SK-N-SH (cell line): Measurements from ENCODE around the gene ETV6. TPM values are rescaled to one million over a fixed set of nuclear protein-coding genes. Genes with fewer than 3 reads are reported as not detected.

Source experiments
- CTCF ChIA-PET: fragments of 300-600, 350-600 bp; formaldehyde crosslinking; extraction: SDS; loops from one replicate; lab custom pipeline; 2021; lab: Yijun Ruan, JAX
- POLR2A ChIA-PET: fragments of 350-600 bp; sonication (Branson Sonifier 250); formaldehyde crosslinking; extraction: SDS; loops from one replicate; lab custom pipeline; 2020; ENCODE audit warnings: antibody characterized with exemption, inconsistent platforms; lab: Yijun Ruan, JAX
- DNase-seq: peaks from one replicate; pipeline ENCODE4 v3.0.0; 2012
- H2AFZ ChIP-seq: fragments of 200-600 bp; sonication (generic); 2 replicates; pipeline ENCODE4 v1.8.1; 2016; ENCODE audit warnings: antibody characterized with exemption, mild to moderate bottlenecking, low read depth
- H3F3A ChIP-seq: fragments of 200-600 bp; sonication (generic); replicated peaks from 2 replicates; pipeline ENCODE3; 2016; ENCODE audit warnings: antibody characterized with exemption, mild to moderate bottlenecking; ENCODE audit not compliant: insufficient read depth
- H3K27ac ChIP-seq, 2 experiments: fragments of 200-500 bp in 1 of 2; fragments of 200-600 bp in 1 of 2; sonication (Bioruptor generic) in 1 of 2; sonication (generic), shearing (Covaris generic) in 1 of 2; 2 replicates each; pipeline versions ENCODE4 v1.5.1 to v1.6.1; 2014 to 2016; ENCODE audit warnings: low read depth in 2 of 2, inconsistent platforms in 1 of 2, low read length in 1 of 2, mild to moderate bottlenecking in 1 of 2, mixed read lengths in 1 of 2
- H3K27me3 ChIP-seq: fragments of 200-600 bp; sonication (generic), shearing (Covaris generic); 2 replicates; pipeline ENCODE4 v1.6.1; 2016; ENCODE audit warnings: mixed run types; ENCODE audit not compliant: insufficient read depth
- H3K36me3 ChIP-seq, 2 experiments: fragments of 200-500 bp in 1 of 2; fragments of 200-600 bp in 1 of 2; sonication (Bioruptor generic) in 1 of 2; sonication (generic) in 1 of 2; replicated peaks in 1 of 2; 2 replicates each; pipeline versions ENCODE3 to v1.5.1; 2014 to 2016; ENCODE audit warnings: low read length in 1 of 2, mild to moderate bottlenecking in 1 of 2; ENCODE audit not compliant: insufficient read depth in 2 of 2, control insufficient read depth in 1 of 2
- H3K4me1 ChIP-seq, 2 experiments: fragments of 200-500 bp in 1 of 2; fragments of 200-600 bp in 1 of 2; sonication (Bioruptor generic) in 1 of 2; sonication (generic), shearing (Covaris generic) in 1 of 2; 2 replicates each; pipeline versions ENCODE4 v1.5.1 to v1.6.1; 2014 to 2016; ENCODE audit warnings: low read depth in 1 of 2, low read length in 1 of 2, mixed run types in 1 of 2; ENCODE audit not compliant: insufficient read depth in 2 of 2, control insufficient read depth in 1 of 2
- H3K4me2 ChIP-seq: fragments of 200-600 bp; sonication (generic), shearing (Covaris generic); 2 replicates; pipeline ENCODE4 v1.6.1; 2017; ENCODE audit warnings: mixed run types
- H3K4me3 ChIP-seq, 2 experiments: fragments of 200-500 bp in 1 of 2; fragments of 200-600 bp in 1 of 2; sonication (Bioruptor generic) in 1 of 2; sonication (generic), shearing (Covaris generic) in 1 of 2; 2 replicates each; pipeline versions ENCODE4 v1.5.1 to v1.8.1; 2014 to 2016; ENCODE audit warnings: low read depth in 2 of 2, inconsistent platforms in 1 of 2, low read length in 1 of 2, mild to moderate bottlenecking in 1 of 2, mixed read lengths in 1 of 2, moderate library complexity in 1 of 2
- H3K79me2 ChIP-seq: fragments of 200-600 bp; sonication (generic); 2 replicates; pipeline ENCODE4 v1.8.1; 2017; ENCODE audit warnings: mild to moderate bottlenecking; ENCODE audit not compliant: insufficient read depth
- H3K9ac ChIP-seq: fragments of 200-600 bp; sonication (generic); 2 replicates; pipeline ENCODE4 v1.6.1; 2017; ENCODE audit warnings: mixed run types
- H3K9me2 ChIP-seq: fragments of 200-600 bp; sonication (generic); 2 replicates; pipeline ENCODE4 v1.6.1; 2017; ENCODE audit warnings: mixed run types
- H3K9me3 ChIP-seq: fragments of 200-600 bp; sonication (generic); 2 replicates; pipeline ENCODE4 v1.6.1; 2017; ENCODE audit warnings: mixed run types, mild to moderate bottlenecking, moderate library complexity
- H4K20me1 ChIP-seq: fragments of 200-600 bp; sonication (generic); 2 replicates; pipeline ENCODE4 v1.6.1; 2017; ENCODE audit warnings: mild to moderate bottlenecking, mixed run types; ENCODE audit not compliant: insufficient read depth
- EP300 ChIP-seq, 2 experiments: IDR thresholded peaks; 2 replicates each; pipeline versions ENCODE4 v1.4.0 to v1.6.1; 2012; ENCODE audit warnings: borderline replicate concordance in 1 of 2, low read depth in 1 of 2, low read length in 1 of 2
- FOXJ3 ChIP-seq: sonication (generic); formaldehyde crosslinking; IDR thresholded peaks from 2 replicates; pipeline ENCODE4 v1.5.1; 2020; ENCODE audit warnings: mild to moderate bottlenecking, missing genetic modification reagents
- FOXM1 ChIP-seq: IDR thresholded peaks from 2 replicates; pipeline ENCODE4 v1.4.0; 2012; ENCODE audit warnings: low read depth, mild to moderate bottlenecking
- JUND ChIP-seq: IDR thresholded peaks from 2 replicates; pipeline ENCODE4 v1.4.0; 2012
- MEF2A ChIP-seq: IDR thresholded peaks from 2 replicates; pipeline ENCODE4 v1.4.0; 2012; ENCODE audit warnings: low read depth, borderline replicate concordance
- NFIC ChIP-seq: IDR thresholded peaks from 2 replicates; pipeline ENCODE4 v1.4.0; 2012; ENCODE audit warnings: borderline replicate concordance
- NRF1 ChIP-seq: IDR thresholded peaks from 2 replicates; pipeline ENCODE4 v1.6.1; 2012; ENCODE audit warnings: low read depth, mild to moderate bottlenecking, low read length
- POLR2AphosphoS5 ChIP-seq: IDR thresholded peaks from 2 replicates; pipeline ENCODE4 v1.6.1; 2012; ENCODE audit warnings: low read depth, low read length
- REST ChIP-seq: IDR thresholded peaks from 2 replicates; pipeline ENCODE4 v1.6.1; 2012; ENCODE audit warnings: mild to moderate bottlenecking, low read depth, low read length, moderate library complexity
- RFX5 ChIP-seq: IDR thresholded peaks from 2 replicates; pipeline ENCODE4 v1.6.1; 2012; ENCODE audit warnings: mild to moderate bottlenecking, improper control_type of control experiment, low read length
- SMC3 ChIP-seq: IDR thresholded peaks from 2 replicates; pipeline ENCODE4 v1.6.1; 2012; ENCODE audit warnings: low read depth, low read length, improper control_type of control experiment
- TEAD4 ChIP-seq: IDR thresholded peaks from 2 replicates; pipeline ENCODE4 v1.4.0; 2012; ENCODE audit warnings: mild to moderate bottlenecking, borderline replicate concordance; ENCODE audit not compliant: insufficient read depth
- USF2 ChIP-seq: fragments of 150-350 bp; IDR thresholded peaks from 2 replicates; pipeline ENCODE4 v1.6.1; 2017; ENCODE audit warnings: antibody characterized with exemption, low read length, low read depth, borderline replicate concordance
- YY1 ChIP-seq: IDR thresholded peaks from 2 replicates; pipeline ENCODE4 v1.4.0; 2012; ENCODE audit warnings: low read depth, mild to moderate bottlenecking
- WGBS: methylation state at CpG from one replicate; pipeline ENCODE4 v1.1.6; 2017; ENCODE audit warnings: low lambda C conversion rate; 5-methylcytosine and 5-hydroxymethylcytosine counted together
- polyA plus RNA-seq, 3 experiments: library from polyadenylated mRNA; depleted of rRNA; stranded (reverse); fragments of >200 nt; gene quantifications; 2 replicates each; pipeline ENCODE4 v1.2.3, GENCODE V29; 2012
- TF ChIP-seq, protein P1 (sequence below): IDR thresholded peaks from 2 replicates; pipeline ENCODE4 v1.4.0; 2012; ENCODE audit warnings: low read depth, borderline replicate concordance
- TF ChIP-seq, protein P2 (sequence below): IDR thresholded peaks from 2 replicates; pipeline ENCODE4 v1.4.0; 2012; ENCODE audit warnings: low read depth

The ETV6 gene
- polyA plus RNA-seq, 1 of the 3 experiments (the other 2 are of a cell fraction), result 4.0 TPM

GRCh38 chr12:11798006-11798708 is 148.7 kb downstream of the ETV6 start:
- Histone ChIP-seq H3K9me3 (no peaks in the 10 kb centered on the region), H3K9me2 (no peaks in the 10 kb centered on the region), H2AFZ (no peak overlapping the region), H3K36me3 (peaks cover 0 to 5% of the 10 kb centered on the region in 2 experiments), H3K4me1 (peaks cover 13 to 57% of the 10 kb centered on the region in 2 experiments), H3K4me3 (no peak overlapping the region)
- TF ChIP-seq FOXJ3 (CRISPR knock-in tag), result no peak
- no peak for TF ChIP-seq NRF1
- TF ChIP-seq SMC3, result no peak
- no peak for TF ChIP-seq POLR2AphosphoS5
- TF ChIP-seq, protein P1, sequence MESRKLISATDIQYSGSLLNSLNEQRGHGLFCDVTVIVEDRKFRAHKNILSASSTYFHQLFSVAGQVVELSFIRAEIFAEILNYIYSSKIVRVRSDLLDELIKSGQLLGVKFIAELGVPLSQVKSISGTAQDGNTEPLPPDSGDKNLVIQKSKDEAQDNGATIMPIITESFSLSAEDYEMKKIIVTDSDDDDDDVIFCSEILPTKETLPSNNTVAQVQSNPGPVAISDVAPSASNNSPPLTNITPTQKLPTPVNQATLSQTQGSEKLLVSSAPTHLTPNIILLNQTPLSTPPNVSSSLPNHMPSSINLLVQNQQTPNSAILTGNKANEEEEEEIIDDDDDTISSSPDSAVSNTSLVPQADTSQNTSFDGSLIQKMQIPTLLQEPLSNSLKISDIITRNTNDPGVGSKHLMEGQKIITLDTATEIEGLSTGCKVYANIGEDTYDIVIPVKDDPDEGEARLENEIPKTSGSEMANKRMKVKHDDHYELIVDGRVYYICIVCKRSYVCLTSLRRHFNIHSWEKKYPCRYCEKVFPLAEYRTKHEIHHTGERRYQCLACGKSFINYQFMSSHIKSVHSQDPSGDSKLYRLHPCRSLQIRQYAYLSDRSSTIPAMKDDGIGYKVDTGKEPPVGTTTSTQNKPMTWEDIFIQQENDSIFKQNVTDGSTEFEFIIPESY, result no peak
- no peak for TF ChIP-seq YY1
- TF ChIP-seq JUND, result no peak
- TF ChIP-seq NFIC, result no peak
- no peak for TF ChIP-seq RFX5
- no peak for TF ChIP-seq MEF2A
- TF ChIP-seq, all 33 proteins: peak for 0
- Histone ChIP-seq H3K79me2 (peaks cover 17% of the 10 kb centered on the region; the same call in 1 of the 2 replicates), H3K4me2 (peak overlapping the region; percentile 42; the same call in 1 of the 2 replicates), H3F3A (peaks cover 38% of the 10 kb centered on the region), H4K20me1 (no peaks in the 10 kb centered on the region), H3K9ac (no peak overlapping the region), H3K27me3 (no peaks in the 10 kb centered on the region), H3K27ac (peak overlapping the region; percentile 65 to 74)
- WGBS, result 81% methylated on average over 7 of the region's 7 CpGs
- POLR2A ChIA-PET, result no interaction called here
- DNase-seq, result no peak
- CTCF ChIA-PET, result interaction anchor here (2.0 kb wide), 1 partner anchor 15 kb away, joined by 6 read pairs; no protein-coding TSS in a partner anchor

GRCh38 chr12:11798856-11799501 is 149.5 kb downstream of the ETV6 start:
- H3K4me2 ChIP-seq, result peak overlapping the region; percentile 42; the same call in 1 of the 2 replicates
- H3K4me1 ChIP-seq, result peaks cover 9 to 48% of the 10 kb centered on the region in 2 experiments
- H3K27me3 ChIP-seq, result no peaks in the 10 kb centered on the region
- H3K36me3 ChIP-seq, result peaks cover 4 to 5% of the 10 kb centered on the region in 2 experiments
- no peak overlapping the region for H2AFZ ChIP-seq
- ChIA-PET POLR2A (no interaction called here), CTCF (interaction anchor here (1.2 to 2.0 kb wide), 2 partner anchors 11 to 14 kb away, joined by 4 to 6 read pairs; no protein-coding TSS in a partner anchor)
- H4K20me1 ChIP-seq, result no peaks in the 10 kb centered on the region
- H3K27ac ChIP-seq, result peak overlapping the region; percentile 50 to 74; a peak in 3 of 4 replicates
- no peaks in the 10 kb centered on the region for H3K9me3 ChIP-seq
- 58% methylated on average over 4 of the region's 4 CpGs for WGBS
- H3F3A ChIP-seq, result peaks cover 38% of the 10 kb centered on the region
- H3K9ac ChIP-seq, result no peak overlapping the region
- H3K4me3 ChIP-seq, result no peak overlapping the region
- DNase-seq, result no peak
- no peaks in the 10 kb centered on the region for H3K9me2 ChIP-seq
- peaks cover 17% of the 10 kb centered on the region; the same call in 1 of the 2 replicates for H3K79me2 ChIP-seq
- TF ChIP-seq, protein P2, sequence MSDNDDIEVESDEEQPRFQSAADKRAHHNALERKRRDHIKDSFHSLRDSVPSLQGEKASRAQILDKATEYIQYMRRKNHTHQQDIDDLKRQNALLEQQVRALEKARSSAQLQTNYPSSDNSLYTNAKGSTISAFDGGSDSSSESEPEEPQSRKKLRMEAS, result no peak
- TF ChIP-seq MEF2A, result no peak
- TF ChIP-seq REST, result no peak
- peak in 1 of 2 experiments; percentile 66; a peak in 1 of 4 replicates for TF ChIP-seq EP300 (IDR thresholded peaks at IDR 0.05; ENCODE audit: borderline replicate concordance in 1 of 2, low read depth in 1 of 2, low read length in 1 of 2)
- no peak for TF ChIP-seq USF2
- no peak for TF ChIP-seq FOXM1
- TF ChIP-seq NRF1, result no peak
- peak; percentile 35; the same call in 1 of the 2 replicates for TF ChIP-seq TEAD4
- TF ChIP-seq JUND, result peak; percentile 27; the same call in 1 of the 2 replicates
- TF ChIP-seq RFX5, result no peak
